Muscle layer of colon (tissue), 2 donors: ENCODE results near the gene GOLIM4.
"Not testable (repeated sequence)": the region's sequence is repeated elsewhere in the genome, so short reads cannot be mapped to it uniquely, and the experiment has no call there.

Source experiments
- H3K27ac ChIP-seq: one replicate; pipeline ENCODE4 v1.7.0; 2013; ENCODE audit warnings: low read depth, mild to moderate bottlenecking, low read length, moderate library complexity
- H3K27me3 ChIP-seq, 2 donors: one replicate each; pipeline ENCODE4 v1.7.0; 2013; ENCODE audit warnings: low read length in 2 of 2, mild to moderate bottlenecking in 2 of 2; ENCODE audit not compliant: insufficient read depth in 2 of 2, control insufficient read depth in 1 of 2
- H3K36me3 ChIP-seq: one replicate; pipeline ENCODE4 v1.7.0; 2013; ENCODE audit warnings: mild to moderate bottlenecking, low read length; ENCODE audit not compliant: insufficient read depth
- H3K4me1 ChIP-seq: one replicate; pipeline ENCODE4 v1.7.0; 2013; ENCODE audit warnings: mild to moderate bottlenecking, low read length; ENCODE audit not compliant: insufficient read depth
- H3K4me3 ChIP-seq, 2 donors: one replicate each; pipeline ENCODE4 v1.7.0; 2013; ENCODE audit warnings: low read length in 2 of 2, low read depth in 1 of 2, mild to moderate bottlenecking in 1 of 2, moderate library complexity in 1 of 2
- H3K9ac ChIP-seq: one replicate; pipeline ENCODE4 v1.7.0; 2013; ENCODE audit warnings: low read length
- H3K9me3 ChIP-seq: one replicate; pipeline ENCODE4 v1.7.0; 2013; ENCODE audit warnings: mild to moderate bottlenecking, low read length
- donor health status: abdominal sarcoma.
- donor health status: Adenocarcinoma of cecum.

The GOLIM4 gene

DNA sequence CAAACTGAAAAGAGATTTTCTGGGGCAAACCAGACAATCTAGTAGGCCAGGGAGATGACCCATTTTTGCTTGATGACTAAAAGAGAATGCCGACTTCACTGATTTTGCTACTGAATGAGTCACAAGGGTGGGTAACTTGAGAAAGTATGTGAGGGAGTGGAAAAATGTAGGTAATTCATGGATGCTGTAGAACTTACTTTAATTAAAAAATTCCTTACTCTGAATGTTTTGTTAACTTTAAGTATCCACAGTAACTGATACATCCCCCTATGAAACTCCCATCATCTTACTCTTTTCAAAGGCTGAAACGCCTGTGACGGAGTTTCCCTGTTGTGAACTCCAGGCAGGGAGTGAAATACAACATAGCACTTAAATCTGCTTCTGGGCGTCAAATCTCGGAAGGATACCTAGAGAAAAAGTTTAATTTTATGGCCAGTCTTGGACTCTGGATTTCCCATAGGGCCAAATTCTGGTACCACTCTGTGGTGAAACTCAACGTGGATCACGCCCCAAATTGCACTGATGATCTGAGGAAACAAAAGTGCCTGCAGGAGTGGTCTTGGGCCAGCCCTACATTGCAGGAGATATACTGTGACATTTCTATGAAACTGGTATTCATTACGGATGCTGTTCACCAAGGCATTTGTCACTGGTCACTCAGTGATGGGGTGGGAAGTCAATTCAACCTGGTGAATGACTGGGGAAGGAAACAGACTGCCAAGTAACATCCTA, 24.0 kb downstream of the GOLIM4 start:
- Histone ChIP-seq H3K4me1 (peaks cover 7% of the 10 kb centered on the region), H3K9me3 (no peaks in the 10 kb centered on the region), H3K4me3 (no peak overlapping the region), H3K36me3 (no peaks in the 10 kb centered on the region), H3K9ac (no peak overlapping the region), H3K27ac (no peak overlapping the region), H3K27me3 (no peaks in the 10 kb centered on the region)

DNA sequence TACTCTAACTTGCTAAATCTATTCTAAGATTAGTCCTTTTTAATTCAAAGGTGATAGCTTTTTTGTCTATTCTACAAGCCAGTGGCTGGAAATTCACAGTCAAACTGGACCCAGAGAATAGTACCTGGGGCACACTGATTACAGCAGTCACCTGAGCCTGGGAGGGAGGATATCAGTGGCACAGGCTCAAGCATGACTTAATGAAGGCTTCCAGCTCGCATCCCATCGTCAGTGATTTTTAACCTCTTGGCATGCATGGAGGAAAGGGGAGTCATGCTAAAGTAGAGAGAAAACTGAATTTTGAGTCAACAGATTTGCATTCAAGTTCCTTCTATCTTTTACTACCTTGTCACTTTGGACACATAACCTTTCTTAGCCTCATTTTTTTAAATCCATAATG, 24.8 kb downstream of the GOLIM4 start:
- H3K27ac ChIP-seq: no peak overlapping the region
- no peaks in the 10 kb centered on the region for H3K9me3 ChIP-seq
- no peak overlapping the region for H3K4me3 ChIP-seq
- no peak overlapping the region for H3K9ac ChIP-seq
- peaks cover 7% of the 10 kb centered on the region for H3K4me1 ChIP-seq
- H3K36me3 ChIP-seq: no peaks in the 10 kb centered on the region
- no peaks in the 10 kb centered on the region for H3K27me3 ChIP-seq

DNA sequence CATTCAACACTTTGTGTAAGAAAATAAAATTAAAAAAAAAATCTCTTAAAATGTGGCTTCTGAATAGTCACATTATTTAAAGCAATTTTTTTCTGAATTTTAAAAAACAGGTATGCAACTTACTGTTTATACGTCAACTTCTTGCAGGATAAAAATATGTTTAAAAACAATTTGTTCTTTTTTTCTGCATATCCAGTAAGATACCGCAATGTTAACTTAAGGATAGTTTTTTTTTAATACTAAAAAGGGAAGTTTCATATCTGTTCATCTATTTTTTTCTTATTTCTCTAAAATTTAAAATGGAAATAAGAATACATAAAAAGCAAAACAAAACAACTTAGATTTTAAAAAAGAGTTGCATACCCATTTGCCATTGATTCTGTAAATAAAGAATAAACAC, 27.4 kb downstream of the GOLIM4 start:
- Histone ChIP-seq H3K27me3 (no peaks in the 10 kb centered on the region), H3K9ac (no peak overlapping the region), H3K4me3 (no peak overlapping the region), H3K27ac (no peak overlapping the region), H3K36me3 (no peaks in the 10 kb centered on the region), H3K4me1 (peaks cover 10% of the 10 kb centered on the region), H3K9me3 (no peaks in the 10 kb centered on the region)

DNA sequence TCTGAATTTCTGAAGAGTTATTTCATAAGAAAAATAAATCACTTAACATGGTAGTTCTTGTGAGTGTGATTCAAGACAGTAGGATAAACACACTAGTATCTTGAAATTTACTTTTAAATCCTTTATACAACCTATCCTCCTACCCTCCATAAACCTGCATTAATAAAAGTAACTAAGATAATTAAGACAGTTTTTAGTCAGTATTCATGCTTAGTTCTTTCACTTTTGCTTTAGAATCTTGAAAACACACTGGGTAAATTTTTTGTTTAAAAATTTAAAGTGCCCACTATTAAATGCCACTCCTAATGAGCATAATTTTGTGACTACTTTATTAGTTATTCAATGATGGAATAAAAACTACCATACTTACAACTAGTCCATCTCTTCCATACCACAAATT, 28.8 kb downstream of the GOLIM4 start:
- H3K4me3 ChIP-seq: no peak overlapping the region
- no peak overlapping the region for H3K9ac ChIP-seq
- no peak overlapping the region for H3K27ac ChIP-seq
- no peaks in the 10 kb centered on the region for H3K36me3 ChIP-seq
- H3K27me3 ChIP-seq: no peaks in the 10 kb centered on the region
- H3K4me1 ChIP-seq: peaks cover 5% of the 10 kb centered on the region
- H3K9me3 ChIP-seq: no peaks in the 10 kb centered on the region

DNA sequence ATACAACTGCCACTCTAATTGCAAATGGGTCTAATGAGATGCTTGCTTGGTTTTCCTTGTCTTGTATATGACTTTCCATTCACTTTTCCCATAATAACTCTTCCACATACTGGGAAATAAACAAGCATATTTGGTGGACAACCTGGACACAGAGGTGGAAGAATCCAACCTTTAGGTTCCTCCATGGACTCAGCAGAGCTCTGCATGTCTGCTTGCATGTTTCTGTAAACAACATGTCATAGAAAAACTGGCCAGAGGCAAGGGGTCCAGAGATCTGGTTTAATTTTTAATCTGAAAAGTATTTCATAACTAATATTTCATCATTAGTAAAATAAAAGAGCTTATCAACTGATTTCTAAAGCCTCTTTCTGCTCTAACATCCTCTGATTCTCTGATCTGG, 30.2 kb downstream of the GOLIM4 start:
- Histone ChIP-seq H3K36me3 (no peaks in the 10 kb centered on the region), H3K9ac (no peak overlapping the region), H3K4me3 (no peak overlapping the region), H3K9me3 (no peaks in the 10 kb centered on the region), H3K27ac (no peak overlapping the region), H3K27me3 (no peaks in the 10 kb centered on the region), H3K4me1 (peaks cover 3% of the 10 kb centered on the region)

DNA sequence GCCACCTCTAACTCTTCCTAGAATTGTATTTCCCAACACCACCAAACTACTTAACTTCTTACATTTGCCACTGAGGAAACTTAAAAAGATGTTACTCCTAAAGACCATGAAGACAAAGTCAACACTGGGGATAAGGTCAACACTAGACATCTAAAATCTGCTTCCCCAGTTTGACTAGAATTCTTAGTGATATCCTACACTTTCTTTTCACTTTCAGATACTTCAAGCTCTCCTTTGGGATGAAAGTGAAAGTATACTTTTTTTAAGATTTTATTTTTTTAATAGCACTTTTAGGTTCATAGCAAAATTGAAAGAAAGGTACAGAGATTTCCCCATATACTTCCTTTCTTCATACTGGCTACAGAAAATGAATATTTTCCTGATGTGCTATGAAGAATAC, 32.6 kb downstream of the GOLIM4 start:
- H3K4me1 ChIP-seq: peaks cover 3% of the 10 kb centered on the region
- H3K27me3 ChIP-seq: no peaks in the 10 kb centered on the region
- H3K36me3 ChIP-seq: no peaks in the 10 kb centered on the region
- H3K9ac ChIP-seq: no peak overlapping the region
- no peak overlapping the region for H3K4me3 ChIP-seq
- H3K9me3 ChIP-seq: no peaks in the 10 kb centered on the region
- H3K27ac ChIP-seq: no peak overlapping the region

DNA sequence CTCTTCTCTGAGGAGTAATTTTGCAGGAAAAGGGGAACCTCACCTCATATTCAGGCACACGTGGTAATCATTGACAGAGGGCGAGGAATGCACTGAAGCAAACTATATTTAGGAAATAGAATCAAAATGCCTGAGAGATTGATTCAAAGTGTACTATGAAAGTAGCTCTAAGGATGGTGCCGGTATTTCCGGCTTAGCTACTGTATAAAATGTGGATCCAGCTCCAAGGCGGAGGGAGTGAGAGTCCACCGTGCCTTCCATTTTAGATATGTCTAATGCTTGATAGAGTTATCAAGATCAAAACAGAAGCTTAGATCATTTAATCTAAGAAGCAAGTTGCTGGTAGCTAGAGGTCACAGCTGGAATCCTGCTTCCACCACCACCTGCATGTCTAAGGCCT, 33.0 kb downstream of the GOLIM4 start:
- no peak overlapping the region for H3K4me3 ChIP-seq
- peaks cover 3% of the 10 kb centered on the region for H3K4me1 ChIP-seq
- H3K36me3 ChIP-seq: no peaks in the 10 kb centered on the region
- no peaks in the 10 kb centered on the region for H3K9me3 ChIP-seq
- H3K9ac ChIP-seq: no peak overlapping the region
- no peak overlapping the region for H3K27ac ChIP-seq
- H3K27me3 ChIP-seq: no peaks in the 10 kb centered on the region

DNA sequence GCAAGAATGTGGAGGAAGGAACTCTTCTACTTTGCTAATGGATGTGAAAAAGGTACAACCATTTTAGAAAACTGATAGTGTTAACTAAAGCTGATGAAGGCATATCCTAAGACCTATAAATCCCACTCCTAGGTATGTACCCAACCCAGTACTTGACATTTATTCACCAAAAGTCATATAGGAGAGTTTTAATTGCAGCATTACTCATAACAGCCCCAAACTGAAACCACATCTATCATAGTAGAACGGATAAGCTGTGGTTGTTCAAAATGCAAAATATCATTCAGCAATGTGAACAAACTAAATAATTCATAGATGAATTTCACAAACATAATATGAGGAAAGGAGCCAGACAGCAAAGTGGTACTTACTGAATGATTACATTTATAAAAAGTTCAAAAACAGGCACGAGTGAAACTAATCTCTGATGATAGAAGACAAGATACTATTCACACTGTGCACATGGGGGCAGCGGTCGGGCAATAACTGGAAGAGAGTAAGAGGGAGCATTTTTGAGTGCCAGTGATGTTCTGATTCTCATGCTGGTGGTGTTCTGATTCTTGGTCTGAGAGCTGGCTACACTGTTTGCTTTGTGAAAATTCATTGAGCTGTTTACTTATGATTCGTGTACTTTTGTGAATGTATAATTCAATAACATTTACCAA, 34.3 kb downstream of the GOLIM4 start:
- Histone ChIP-seq H3K36me3 (no peaks in the 10 kb centered on the region), H3K4me3 (no peak overlapping the region), H3K27ac (no peak overlapping the region), H3K9ac (no peak overlapping the region), H3K9me3 (no peaks in the 10 kb centered on the region), H3K27me3 (no peaks in the 10 kb centered on the region), H3K4me1 (peaks cover 3% of the 10 kb centered on the region)

DNA sequence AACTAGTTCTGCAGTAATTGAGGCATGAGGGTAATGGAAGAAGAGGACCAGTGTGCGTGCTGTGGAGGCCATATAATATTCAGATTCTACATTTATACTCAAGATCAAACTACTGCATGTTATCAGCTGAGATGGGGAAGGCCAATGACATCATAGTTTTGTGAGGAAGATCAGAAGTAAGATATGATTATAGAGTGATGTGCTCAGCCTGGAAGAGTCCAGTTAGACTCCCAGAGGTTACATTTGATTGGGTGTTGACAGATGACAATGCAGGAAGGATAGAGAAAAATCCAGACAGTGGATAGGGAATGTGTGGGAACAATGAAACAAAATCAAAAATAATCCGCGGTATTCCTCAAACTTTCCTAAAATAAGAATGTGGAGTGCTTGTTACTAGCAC, 35.4 kb downstream of the GOLIM4 start:
- Histone ChIP-seq H3K4me3 (no peak overlapping the region), H3K27me3 (no peaks in the 10 kb centered on the region), H3K9ac (no peak overlapping the region), H3K4me1 (peaks cover under 1% of the 10 kb centered on the region), H3K36me3 (no peaks in the 10 kb centered on the region), H3K9me3 (no peaks in the 10 kb centered on the region), H3K27ac (no peak overlapping the region)

DNA sequence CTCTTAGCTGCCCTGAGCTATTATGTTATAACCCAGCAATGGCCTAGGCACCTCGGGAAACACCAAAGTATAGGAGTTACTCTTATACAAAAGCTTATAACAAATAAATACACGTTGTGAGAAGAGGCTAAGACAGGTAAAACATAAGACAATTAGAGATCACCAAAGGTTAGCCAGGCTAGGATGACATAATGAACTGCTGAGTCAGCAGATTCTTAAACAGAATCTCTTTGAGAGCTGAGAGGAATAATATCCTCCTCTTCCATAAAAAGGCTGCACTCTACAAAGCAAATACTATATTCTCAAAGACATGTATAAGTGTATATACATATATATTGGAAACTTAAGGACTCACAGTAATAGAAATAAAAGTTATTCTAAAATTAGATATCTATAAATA, 37.2 kb downstream of the GOLIM4 start:
- Histone ChIP-seq H3K9ac (no peak overlapping the region), H3K27ac (no peak overlapping the region), H3K4me3 (no peak overlapping the region), H3K27me3 (no peaks in the 10 kb centered on the region), H3K9me3 (no peaks in the 10 kb centered on the region), H3K4me1 (no peaks in the 10 kb centered on the region), H3K36me3 (no peaks in the 10 kb centered on the region)

DNA sequence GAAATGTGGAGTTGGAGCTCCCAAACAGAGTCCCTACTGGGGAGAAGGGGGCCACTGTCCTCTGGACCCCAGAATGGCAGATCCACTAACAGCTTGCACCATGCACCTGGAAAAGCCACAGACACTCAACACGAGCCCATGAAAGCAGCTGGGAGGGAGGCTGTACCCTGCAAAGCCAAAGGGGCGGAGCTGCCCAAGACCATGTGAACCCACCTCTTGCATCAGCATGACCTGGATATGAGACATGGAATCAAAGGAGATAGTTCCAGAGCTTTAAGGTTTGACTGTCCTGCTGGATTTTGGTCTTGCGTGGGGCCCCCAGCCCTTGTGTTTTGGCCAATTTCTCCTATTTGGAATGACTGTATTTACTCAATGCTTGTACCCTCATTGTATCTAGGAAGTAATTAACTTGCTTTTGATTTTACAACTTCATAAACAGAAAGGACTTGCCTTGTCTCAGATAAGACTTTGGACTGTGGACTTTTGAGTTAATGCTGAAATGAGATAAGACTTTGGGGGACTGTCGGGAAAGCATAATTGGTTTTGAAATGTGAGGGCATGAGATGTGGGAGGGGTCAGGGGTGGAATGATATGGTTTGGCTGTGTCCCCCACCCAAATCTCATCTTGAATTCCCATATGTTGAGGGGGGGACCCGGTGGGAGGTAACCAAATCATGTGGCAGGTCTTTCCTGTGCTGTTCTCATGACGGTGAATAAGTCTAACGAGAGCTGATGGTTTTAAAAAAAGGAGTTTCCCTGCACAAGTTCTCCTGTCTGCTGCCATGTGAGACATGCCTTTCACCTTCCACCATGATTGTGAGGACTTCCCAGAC, 39.1 kb downstream of the GOLIM4 start:
- H3K36me3 ChIP-seq, H3K9me3 ChIP-seq, H3K4me1 ChIP-seq, H3K27me3 ChIP-seq, H3K4me3 ChIP-seq, H3K9ac ChIP-seq, H3K27ac ChIP-seq: not testable (repeated sequence)
